GM12872 (cell line): ENCODE measurements around the gene TMEM204.

Source experiments
- TF ChIP-seq, protein P1 (sequence below): IDR thresholded peaks from 3 replicates; pipeline ENCODE4 v1.5.1; 2011; ENCODE audit warnings: low read depth, mild to moderate bottlenecking, low read length, moderate library complexity; ENCODE audit not compliant: insufficient read depth

Gene TMEM204

DNA sequence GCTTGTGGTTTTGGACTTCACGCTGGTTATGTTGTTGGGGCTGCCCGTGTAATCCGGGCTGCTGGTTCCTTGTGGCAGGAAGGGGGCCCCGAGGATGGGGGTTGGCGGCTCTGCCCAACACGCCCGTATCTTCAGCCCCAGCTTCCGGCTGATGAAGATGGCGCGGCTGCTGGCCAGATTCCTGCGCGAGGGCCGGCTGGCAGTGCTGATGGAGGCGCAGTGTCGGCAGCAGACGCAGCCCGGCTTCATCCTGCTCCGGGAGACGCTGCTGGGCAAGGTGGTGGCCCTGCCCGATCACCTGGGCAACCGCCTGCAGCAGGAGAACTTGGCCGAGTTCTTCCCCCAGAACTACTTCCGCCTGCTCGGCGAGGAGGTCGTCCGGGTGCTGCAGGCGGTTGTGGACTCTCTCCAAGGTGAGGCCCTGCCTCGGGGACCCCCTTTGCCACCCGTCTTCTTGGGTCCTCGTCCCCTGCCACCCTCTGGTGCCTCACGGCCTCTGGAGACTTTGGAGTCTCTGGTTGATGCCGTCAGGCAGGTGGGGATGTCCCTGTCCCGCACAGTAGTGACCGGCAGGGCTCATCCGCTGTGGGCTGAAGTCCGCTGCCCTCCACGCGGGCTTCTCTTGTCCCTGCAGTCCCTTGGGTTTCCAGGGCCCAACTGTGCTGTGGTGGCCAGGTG is 38.1 kb upstream of the TMEM204 start:
- TF ChIP-seq, protein P1, sequence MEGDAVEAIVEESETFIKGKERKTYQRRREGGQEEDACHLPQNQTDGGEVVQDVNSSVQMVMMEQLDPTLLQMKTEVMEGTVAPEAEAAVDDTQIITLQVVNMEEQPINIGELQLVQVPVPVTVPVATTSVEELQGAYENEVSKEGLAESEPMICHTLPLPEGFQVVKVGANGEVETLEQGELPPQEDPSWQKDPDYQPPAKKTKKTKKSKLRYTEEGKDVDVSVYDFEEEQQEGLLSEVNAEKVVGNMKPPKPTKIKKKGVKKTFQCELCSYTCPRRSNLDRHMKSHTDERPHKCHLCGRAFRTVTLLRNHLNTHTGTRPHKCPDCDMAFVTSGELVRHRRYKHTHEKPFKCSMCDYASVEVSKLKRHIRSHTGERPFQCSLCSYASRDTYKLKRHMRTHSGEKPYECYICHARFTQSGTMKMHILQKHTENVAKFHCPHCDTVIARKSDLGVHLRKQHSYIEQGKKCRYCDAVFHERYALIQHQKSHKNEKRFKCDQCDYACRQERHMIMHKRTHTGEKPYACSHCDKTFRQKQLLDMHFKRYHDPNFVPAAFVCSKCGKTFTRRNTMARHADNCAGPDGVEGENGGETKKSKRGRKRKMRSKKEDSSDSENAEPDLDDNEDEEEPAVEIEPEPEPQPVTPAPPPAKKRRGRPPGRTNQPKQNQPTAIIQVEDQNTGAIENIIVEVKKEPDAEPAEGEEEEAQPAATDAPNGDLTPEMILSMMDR = no peak

- TF ChIP-seq, protein P1 = no peak
These were observed 37.6 kb upstream of the TMEM204 start for GRCh38 chr16:1495889-1496262.

- TF ChIP-seq, protein P1 = no peak
These were observed 37.0 kb upstream of the TMEM204 start for GRCh38 chr16:1496464-1496863.

DNA sequence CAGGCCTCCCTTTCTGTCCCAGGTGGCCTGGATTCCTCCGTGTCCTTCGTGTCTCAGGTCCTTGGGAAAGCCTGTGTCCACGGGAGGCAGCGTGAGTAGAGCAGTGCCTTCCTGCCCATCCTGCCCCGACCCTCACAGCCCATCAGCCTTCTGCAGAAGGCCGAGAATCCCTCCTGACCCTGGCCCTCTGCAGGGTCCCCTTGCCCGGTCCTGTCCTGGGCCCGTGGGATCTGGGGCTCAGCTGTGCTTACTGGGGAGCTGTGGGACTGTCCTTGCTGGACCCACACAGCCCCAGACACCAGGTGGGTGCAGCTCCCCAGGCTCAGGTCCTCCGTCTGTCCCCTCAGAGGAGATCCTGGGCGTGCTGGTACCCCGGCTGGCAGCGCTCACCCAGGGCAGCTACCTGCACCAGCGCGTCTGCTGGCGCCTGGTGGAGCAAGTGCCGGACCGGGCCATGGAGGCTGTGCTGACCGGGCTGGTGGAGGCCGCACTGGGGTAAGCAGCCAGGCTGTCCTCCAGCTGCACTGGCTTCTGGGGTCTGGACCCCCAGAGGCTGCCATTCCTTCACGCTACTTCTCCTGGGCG is 36.4 kb upstream of the TMEM204 start:
- TF ChIP-seq, protein P1 = no peak

- TF ChIP-seq, protein P1 = no peak
These were observed 34.4 kb upstream of the TMEM204 start for GRCh38 chr16:1498899-1499676.

DNA sequence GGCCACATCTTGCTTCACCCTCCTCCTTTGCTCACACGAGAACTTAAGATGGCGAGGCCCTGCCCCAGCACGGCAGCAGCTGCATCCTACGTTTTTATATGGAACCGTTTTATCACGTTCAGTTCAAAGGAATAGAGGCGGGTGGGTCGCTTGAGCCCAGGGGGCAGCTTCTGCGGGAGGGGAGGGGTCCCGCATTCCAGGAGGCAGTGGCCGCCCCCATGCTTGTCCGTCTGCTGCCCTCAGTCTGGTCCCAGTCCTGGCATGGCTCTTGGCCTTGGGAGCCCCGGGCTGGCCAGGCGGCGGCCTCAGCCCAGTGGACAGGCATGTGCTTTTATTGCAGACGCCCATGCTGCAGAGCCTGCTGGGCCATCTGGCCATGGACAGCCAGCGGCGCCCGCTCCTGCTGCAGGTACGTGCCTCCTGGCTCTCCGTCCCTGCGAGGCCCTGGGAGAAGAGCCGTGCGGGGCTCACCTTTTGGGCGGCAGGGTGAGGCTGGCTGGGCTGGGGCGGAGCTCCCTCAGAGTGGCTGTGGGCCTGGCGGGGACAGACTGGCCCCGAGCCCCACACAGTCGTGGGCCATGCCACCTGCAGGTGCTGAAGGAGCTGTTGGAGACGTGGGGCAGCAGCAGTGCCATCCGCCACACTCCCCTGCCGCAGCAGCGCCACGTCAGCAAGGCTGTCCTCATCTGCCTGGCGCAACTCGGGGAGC is 33.6 kb upstream of the TMEM204 start:
- TF ChIP-seq, protein P1 = no peak
